ENCODE results near the gene ADGRE3.

The ADGRE3 gene

GRCh38 chr19:14670408-14670807, 4.2 kb downstream of the ADGRE3 start:
- Histone ChIP-seq H2BK120ac (ENCODE audit: insufficient read depth, low read length, poor library complexity) (no peak overlapping the region), H2AK5ac (ENCODE audit: low read length) (no peak overlapping the region), H3K27me3 (ENCODE audit: insufficient read depth, low read length) (no peaks in the 10 kb centered on the region), H2BK5ac (ENCODE audit: low read depth, low read length, poor library complexity) (no peak overlapping the region), H3K4me2 (ENCODE audit: low read length) (no peak overlapping the region), H4K8ac (ENCODE audit: low read depth, low read length) (no peak overlapping the region), H3K4me1 (ENCODE audit: control insufficient read depth in 1 of 2, insufficient read depth in 2 of 2, low read length in 2 of 2) (no peaks in the 10 kb centered on the region), H3K36me3 (ENCODE audit: control insufficient read depth in 1 of 2, insufficient read depth in 2 of 2, low read length in 2 of 2) (no peaks in the 10 kb centered on the region), H3K23ac (ENCODE audit: low read length) (no peak overlapping the region), H2BK12ac (ENCODE audit: low read length) (no peak overlapping the region), H3K4me3 (ENCODE audit: low read depth, low read length) (no peak overlapping the region), H3K14ac (ENCODE audit: low read length) (no peak overlapping the region), H3K79me1 (ENCODE audit: low read length) (no peaks in the 10 kb centered on the region), H2AFZ (ENCODE audit: insufficient read depth, low read length, poor library complexity) (no peak overlapping the region), H3K18ac (ENCODE audit: low read length) (no peak overlapping the region), H3K4ac (ENCODE audit: low read depth, low read length) (no peak overlapping the region), H3K79me2 (ENCODE audit: control insufficient read depth, insufficient read depth, low read length, poor library complexity) (no peaks in the 10 kb centered on the region), H3K27ac (ENCODE audit: low read depth, low read length) (no peak overlapping the region), H3K9ac (ENCODE audit: low read length) (no peak overlapping the region), H3K9me3 (ENCODE audit: insufficient read depth, low read depth, low read length) (peaks cover 13% of the 10 kb centered on the region), H4K12ac (ENCODE audit: low read depth, low read length) (no peak overlapping the region), H4K91ac (ENCODE audit: low read depth, low read length) (no peak overlapping the region)
- no peak for DNase-seq
- no CpG with 5 or more reads among the region's 2 CpGs for WGBS (ENCODE audit: extremely low coverage, insufficient coverage, insufficient read length)

- H2BK120ac ChIP-seq (ENCODE audit: insufficient read depth, low read length, poor library complexity): no peak overlapping the region
- H3K4ac ChIP-seq (ENCODE audit: low read depth, low read length): no peak overlapping the region
- H3K27me3 ChIP-seq (ENCODE audit: insufficient read depth, low read length): no peaks in the 10 kb centered on the region
- H2BK12ac ChIP-seq (ENCODE audit: low read length): no peak overlapping the region
- WGBS (ENCODE audit: extremely low coverage, insufficient coverage, insufficient read length): no CpG with 5 or more reads among the region's 3 CpGs
- H4K91ac ChIP-seq (ENCODE audit: low read depth, low read length): no peak overlapping the region
- no peak overlapping the region for H3K23ac ChIP-seq (ENCODE audit: low read length)
- no peak overlapping the region for H2AFZ ChIP-seq (ENCODE audit: insufficient read depth, low read length, poor library complexity)
- no peak overlapping the region for H3K18ac ChIP-seq (ENCODE audit: low read length)
- no peaks in the 10 kb centered on the region for H3K79me1 ChIP-seq (ENCODE audit: low read length)
- H2AK5ac ChIP-seq (ENCODE audit: low read length): no peak overlapping the region
- no peak overlapping the region for H3K27ac ChIP-seq (ENCODE audit: low read depth, low read length)
- H3K4me3 ChIP-seq (ENCODE audit: low read depth, low read length): no peak overlapping the region
- no peaks in the 10 kb centered on the region for H3K36me3 ChIP-seq (ENCODE audit: control insufficient read depth in 1 of 2, insufficient read depth in 2 of 2, low read length in 2 of 2)
- no peak overlapping the region for H2BK5ac ChIP-seq (ENCODE audit: low read depth, low read length, poor library complexity)
- H3K14ac ChIP-seq (ENCODE audit: low read length): no peak overlapping the region
- H4K12ac ChIP-seq (ENCODE audit: low read depth, low read length): no peak overlapping the region
- no peak overlapping the region for H3K9ac ChIP-seq (ENCODE audit: low read length)
- peaks cover 13% of the 10 kb centered on the region for H3K9me3 ChIP-seq (ENCODE audit: insufficient read depth, low read depth, low read length)
- H3K4me2 ChIP-seq (ENCODE audit: low read length): no peak overlapping the region
- no peaks in the 10 kb centered on the region for H3K79me2 ChIP-seq (ENCODE audit: control insufficient read depth, insufficient read depth, low read length, poor library complexity)
- DNase-seq: no peak
- no peaks in the 10 kb centered on the region for H3K4me1 ChIP-seq (ENCODE audit: control insufficient read depth in 1 of 2, insufficient read depth in 2 of 2, low read length in 2 of 2)
- no peak overlapping the region for H4K8ac ChIP-seq (ENCODE audit: low read depth, low read length)
Observed at GRCh38 chr19:14669940-14670339, 4.7 kb downstream of the ADGRE3 start.

- no peaks in the 10 kb centered on the region for H3K27me3 ChIP-seq (ENCODE audit: insufficient read depth, low read length)
- no CpG with 5 or more reads among the region's 12 CpGs for WGBS (ENCODE audit: extremely low coverage, insufficient coverage, insufficient read length)
- no peak overlapping the region for H3K18ac ChIP-seq (ENCODE audit: low read length)
Observed at GRCh38 chr19:14661372-14661924, 13.2 kb downstream of the ADGRE3 start.

GRCh38 chr19:14659874-14660489, 14.7 kb downstream of the ADGRE3 start:
- WGBS (ENCODE audit: extremely low coverage, insufficient coverage, insufficient read length): no CpG with 5 or more reads among the region's 6 CpGs
- H3K4me1 ChIP-seq (ENCODE audit: control insufficient read depth in 1 of 2, insufficient read depth in 2 of 2, low read length in 2 of 2): no peaks in the 10 kb centered on the region
- no peak overlapping the region for H2BK12ac ChIP-seq (ENCODE audit: low read length)
- no peak overlapping the region for H4K8ac ChIP-seq (ENCODE audit: low read depth, low read length)
- no peak overlapping the region for H2BK5ac ChIP-seq (ENCODE audit: low read depth, low read length, poor library complexity)
- no peaks in the 10 kb centered on the region for H3K36me3 ChIP-seq (ENCODE audit: control insufficient read depth in 1 of 2, insufficient read depth in 2 of 2, low read length in 2 of 2)
- no peaks in the 10 kb centered on the region for H3K27me3 ChIP-seq (ENCODE audit: insufficient read depth, low read length)
- H4K12ac ChIP-seq (ENCODE audit: low read depth, low read length): no peak overlapping the region
- no peaks in the 10 kb centered on the region for H3K79me1 ChIP-seq (ENCODE audit: low read length)
- H3K9ac ChIP-seq (ENCODE audit: low read length): no peak overlapping the region
- no peak overlapping the region for H4K91ac ChIP-seq (ENCODE audit: low read depth, low read length)
- H3K27ac ChIP-seq (ENCODE audit: low read depth, low read length): no peak overlapping the region
- no peak overlapping the region for H2AK5ac ChIP-seq (ENCODE audit: low read length)
- no peak overlapping the region for H3K23ac ChIP-seq (ENCODE audit: low read length)
- no peak overlapping the region for H3K18ac ChIP-seq (ENCODE audit: low read length)
- H2BK120ac ChIP-seq (ENCODE audit: insufficient read depth, low read length, poor library complexity): no peak overlapping the region
- no peaks in the 10 kb centered on the region for H3K79me2 ChIP-seq (ENCODE audit: control insufficient read depth, insufficient read depth, low read length, poor library complexity)
- H3K4ac ChIP-seq (ENCODE audit: low read depth, low read length): no peak overlapping the region
- no peak overlapping the region for H2AFZ ChIP-seq (ENCODE audit: insufficient read depth, low read length, poor library complexity)
- no peak overlapping the region for H3K4me3 ChIP-seq (ENCODE audit: low read depth, low read length)
- peaks cover 11% of the 10 kb centered on the region for H3K9me3 ChIP-seq (ENCODE audit: insufficient read depth, low read depth, low read length)
- no peak overlapping the region for H3K14ac ChIP-seq (ENCODE audit: low read length)
- no peak overlapping the region for H3K4me2 ChIP-seq (ENCODE audit: low read length)
- no peak for DNase-seq

More at GRCh38 chr19:14661372-14661924, 13.2 kb downstream of the ADGRE3 start:
- H3K4me3 ChIP-seq (ENCODE audit: low read depth, low read length): no peak overlapping the region
- H3K27ac ChIP-seq (ENCODE audit: low read depth, low read length): no peak overlapping the region
- peak in 1 of 2 donors; percentile 15 for DNase-seq
- H3K79me2 ChIP-seq (ENCODE audit: control insufficient read depth, insufficient read depth, low read length, poor library complexity): no peaks in the 10 kb centered on the region
- no peak overlapping the region for H2AFZ ChIP-seq (ENCODE audit: insufficient read depth, low read length, poor library complexity)
- no peak overlapping the region for H4K12ac ChIP-seq (ENCODE audit: low read depth, low read length)
- no peak overlapping the region for H3K9ac ChIP-seq (ENCODE audit: low read length)
- H4K91ac ChIP-seq (ENCODE audit: low read depth, low read length): no peak overlapping the region
- H2BK120ac ChIP-seq (ENCODE audit: insufficient read depth, low read length, poor library complexity): no peak overlapping the region
- no peak overlapping the region for H3K4me2 ChIP-seq (ENCODE audit: low read length)
- H3K23ac ChIP-seq (ENCODE audit: low read length): no peak overlapping the region
- H3K4me1 ChIP-seq (ENCODE audit: control insufficient read depth in 1 of 2, insufficient read depth in 2 of 2, low read length in 2 of 2): no peaks in the 10 kb centered on the region
- H3K79me1 ChIP-seq (ENCODE audit: low read length): no peaks in the 10 kb centered on the region
- H2AK5ac ChIP-seq (ENCODE audit: low read length): no peak overlapping the region
- H3K36me3 ChIP-seq (ENCODE audit: control insufficient read depth in 1 of 2, insufficient read depth in 2 of 2, low read length in 2 of 2): no peaks in the 10 kb centered on the region
- no peak overlapping the region for H3K14ac ChIP-seq (ENCODE audit: low read length)
- peaks cover 9% of the 10 kb centered on the region for H3K9me3 ChIP-seq (ENCODE audit: insufficient read depth, low read depth, low read length)
- no peak overlapping the region for H4K8ac ChIP-seq (ENCODE audit: low read depth, low read length)
- H2BK5ac ChIP-seq (ENCODE audit: low read depth, low read length, poor library complexity): no peak overlapping the region
- no peak overlapping the region for H3K4ac ChIP-seq (ENCODE audit: low read depth, low read length)
- no peak overlapping the region for H2BK12ac ChIP-seq (ENCODE audit: low read length)
